Aortic smooth muscle cell (primary cell): ENCODE results near the gene PRR16. TPM values are rescaled to one million over a fixed set of nuclear protein-coding genes. Genes with fewer than 3 reads are reported as not detected.

Source experiments
- total RNA-seq: library from RNA; depleted of rRNA; stranded (reverse); fragments of >200 nt; gene quantifications from 2 replicates; pipeline ENCODE4 v1.2.3, GENCODE V29; 2014

Gene PRR16
- total RNA-seq = 3.2 and 3.7 TPM in 2 replicates

GRCh38 chr5:120463991-120464626 is at the start of gene PRR16:
TSS of gene PRR16 (plus strand) at chr5:120464300.

